Ecto neural progenitor cell (in vitro differentiated cells): ENCODE data around the gene PRPF31.
A peak's percentile ranks its signal among the peaks of the same experiment; 100 is the strongest.

ENCODE experiments used
- DNase-seq: peaks from one replicate; pipeline ENCODE4 v3.0.0-alpha.2; 2018; ENCODE audit warnings: low spot score

Gene PRPF31

GRCh38 chr19:54162884-54163283 lies 47.3 kb downstream of the PRPF31 start:
- DNase-seq, result no peak

- DNase-seq, result peak; percentile 84
Observed at GRCh38 chr19:54164369-54165068, 49.0 kb downstream of the PRPF31 start.

GRCh38 chr19:54165222-54165621 lies 49.7 kb downstream of the PRPF31 start:
- no peak for DNase-seq

GRCh38 chr19:54168174-54168917 lies 52.8 kb downstream of the PRPF31 start:
- peak; percentile 94 for DNase-seq

DNA sequence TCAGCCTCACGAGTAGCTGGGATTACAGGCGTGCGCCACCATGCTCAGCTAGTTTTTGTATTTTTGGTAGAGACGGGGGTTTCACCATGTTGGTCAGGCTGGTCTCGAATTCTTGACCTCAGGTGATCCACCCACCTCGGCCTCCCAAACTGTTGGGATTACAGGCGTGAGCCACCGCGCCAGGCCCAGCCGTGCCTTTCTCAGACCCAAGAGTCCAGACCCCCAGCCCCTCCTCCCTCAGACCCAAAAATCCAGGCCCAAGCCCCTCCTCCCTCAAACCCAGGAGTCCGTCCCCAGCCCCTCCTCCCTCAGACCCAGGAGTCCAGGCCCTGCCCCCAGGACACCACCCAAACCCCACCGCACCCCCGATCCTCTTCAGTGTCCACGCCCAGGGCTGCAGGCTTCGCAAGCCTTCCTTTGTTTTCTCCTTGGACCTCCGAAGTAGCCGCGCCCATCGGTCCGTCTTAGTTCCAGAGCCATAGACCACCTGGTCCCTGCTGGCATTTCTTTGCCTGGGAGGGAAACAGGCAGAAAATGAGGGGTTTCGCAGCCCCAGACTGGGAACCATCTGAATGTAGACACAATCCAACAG lies 53.7 kb downstream of the PRPF31 start:
- no peak for DNase-seq

GRCh38 chr19:54171736-54172431 lies 56.3 kb downstream of the PRPF31 start:
- peak; percentile 40 for DNase-seq

DNA sequence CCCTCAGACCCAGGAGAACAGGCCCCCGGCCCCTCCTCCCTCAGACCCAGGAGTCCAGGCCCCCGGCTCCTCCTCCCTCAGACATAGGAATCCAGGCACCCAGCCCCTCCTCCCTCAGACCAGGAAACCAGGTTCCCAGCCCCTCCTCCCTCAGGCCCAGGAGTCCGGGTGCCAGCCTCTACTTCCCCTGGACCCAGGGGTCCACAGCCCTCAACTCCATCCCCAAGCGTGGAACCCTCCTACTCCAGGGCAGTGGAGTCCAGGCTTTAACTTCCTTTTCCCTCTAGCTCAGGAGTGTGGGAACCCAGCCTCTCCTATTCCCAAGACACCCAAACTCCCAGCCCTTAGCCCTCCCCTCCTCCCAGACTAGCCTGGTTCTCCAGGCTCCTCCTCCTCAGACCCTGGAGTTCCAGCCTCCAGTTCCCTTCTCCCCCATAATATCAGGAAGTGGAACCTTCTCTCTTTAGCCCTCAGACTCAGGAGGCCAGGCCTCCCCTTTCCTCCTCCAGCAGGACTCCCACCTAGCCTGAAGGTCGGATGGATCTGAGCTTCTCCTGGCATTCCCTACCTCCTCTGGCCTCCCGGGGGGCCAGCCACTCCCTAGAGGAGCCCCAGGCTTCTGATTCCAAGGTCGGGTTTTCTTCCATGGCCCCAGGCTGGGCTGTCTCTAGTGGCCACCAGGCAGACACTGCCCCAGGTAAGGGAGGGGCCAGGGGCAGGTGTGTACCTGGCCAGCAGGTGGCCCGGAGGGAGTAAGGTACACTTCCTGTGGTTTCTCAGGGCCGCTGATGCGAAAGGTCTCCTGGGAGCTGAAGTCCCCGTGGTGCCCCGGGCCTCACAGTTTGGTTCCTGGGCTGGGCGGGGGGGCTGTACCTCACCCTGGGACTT lies 57.2 kb downstream of the PRPF31 start, which contains the start of gene TMC4:
Gene TMC4, minus strand, starts transcription at position 690 of the 888 bp plus-strand sequence. Its CDS starts 43 bp downstream, at position 647.
- DNase-seq, result peak; percentile 57

GRCh38 chr19:54173359-54173699 lies 57.8 kb downstream of the PRPF31 start:
- no peak for DNase-seq

DNA sequence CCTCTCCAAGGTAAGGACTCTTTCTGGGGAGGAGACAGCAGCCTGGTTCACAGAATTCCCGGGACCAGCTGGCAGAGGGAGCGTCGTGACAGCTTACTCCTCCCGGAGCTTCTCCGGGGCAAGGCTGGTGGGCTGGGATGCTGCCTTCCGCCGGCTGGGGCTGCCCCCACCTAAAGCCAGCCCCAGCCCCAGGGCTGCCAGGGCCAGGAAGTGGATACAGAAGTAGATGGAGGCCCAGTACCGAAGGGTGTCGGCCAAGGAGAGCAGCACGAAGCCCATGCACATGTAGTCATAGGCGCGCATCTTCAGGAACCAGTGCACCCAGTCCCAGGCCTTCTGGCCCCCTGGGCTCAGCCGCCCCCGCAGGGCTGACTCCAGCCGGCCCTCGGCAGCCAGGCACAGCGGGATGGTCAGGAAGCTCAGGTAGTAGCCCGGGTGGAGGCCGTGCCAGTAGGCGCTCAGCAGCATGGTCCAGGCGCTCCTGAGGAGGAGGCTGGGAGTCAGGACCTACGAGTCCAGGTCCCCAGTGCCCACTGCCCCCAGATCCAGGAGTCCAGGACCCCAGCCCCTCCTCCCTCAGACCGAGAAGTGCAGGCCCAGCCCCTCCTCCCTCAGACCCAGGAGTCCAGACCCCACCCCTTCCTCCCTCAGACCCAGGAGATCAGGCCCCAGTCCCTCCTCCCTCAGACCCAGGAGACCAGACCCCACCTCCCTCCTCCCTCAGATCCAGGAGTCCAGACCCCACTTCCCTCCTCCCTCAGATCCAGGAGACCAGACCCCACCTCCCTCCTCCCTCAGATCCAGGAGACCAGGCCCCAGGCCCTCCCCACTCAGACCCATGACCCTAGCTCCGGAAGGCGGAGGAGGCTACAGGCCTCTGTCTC lies 58.6 kb downstream of the PRPF31 start:
- DNase-seq, result no peak

- no peak for DNase-seq
Observed at GRCh38 chr19:54178581-54179261, 63.2 kb downstream of the PRPF31 start.

GRCh38 chr19:54179262-54179852 lies 63.8 kb downstream of the PRPF31 start:
- no peak for DNase-seq

GRCh38 chr19:54179921-54180461 lies 64.4 kb downstream of the PRPF31 start:
- peak; percentile 89 for DNase-seq

- DNase-seq, result no peak
Observed at GRCh38 chr19:54180691-54181091, 65.1 kb downstream of the PRPF31 start.
